ENCODE data around the gene CDC42EP3.

CDC42EP3 gene

GRCh38 chr2:37614061-37614738 is 57.2 kb downstream of the CDC42EP3 start:
- peak; percentile 69 for DNase-seq

GRCh38 chr2:37612382-37612781 is 59.1 kb downstream of the CDC42EP3 start:
- no peak for DNase-seq

GRCh38 chr2:37610638-37611289 is 60.7 kb downstream of the CDC42EP3 start:
- no peak for DNase-seq

GRCh38 chr2:37609782-37610181 is 61.7 kb downstream of the CDC42EP3 start:
- no peak for DNase-seq

GRCh38 chr2:37604716-37605115 is 66.7 kb downstream of the CDC42EP3 start:
- DNase-seq: no peak

- no peak for DNase-seq
Observed at GRCh38 chr2:37602702-37603101, 68.7 kb downstream of the CDC42EP3 start.

- no peak for DNase-seq
Observed at GRCh38 chr2:37602040-37602439, 69.4 kb downstream of the CDC42EP3 start.

- no peak for DNase-seq
Observed at GRCh38 chr2:37601569-37601968, 69.9 kb downstream of the CDC42EP3 start.

- DNase-seq: no peak
Observed at GRCh38 chr2:37600735-37601134, 70.7 kb downstream of the CDC42EP3 start.

GRCh38 chr2:37599688-37600525 is 71.5 kb downstream of the CDC42EP3 start:
- no peak for DNase-seq

- DNase-seq: no peak
Observed at GRCh38 chr2:37593694-37594093, 77.7 kb downstream of the CDC42EP3 start.

GRCh38 chr2:37593024-37593423 is 78.4 kb downstream of the CDC42EP3 start:
- DNase-seq: no peak

Data from islet precursor cell (in vitro differentiated cells).